Measurements from ENCODE around the gene SPHKAP. TPM values are rescaled to one million over a fixed set of nuclear protein-coding genes. Genes with fewer than 3 reads are reported as not detected.
"Not testable (repeated sequence)": the region's sequence is repeated elsewhere in the genome, so short reads cannot be mapped to it uniquely, and the experiment has no call there.

SPHKAP gene
- total and polyA plus RNA-seq, 2 of the 13 experiments (the other 11 are each of a cell fraction or from before 2014, with no cell fraction given) = not detected

GRCh38 chr2:228079194-228079593 is 102.3 kb downstream of the SPHKAP start (continued):
- TF ChIP-seq, protein P1, sequence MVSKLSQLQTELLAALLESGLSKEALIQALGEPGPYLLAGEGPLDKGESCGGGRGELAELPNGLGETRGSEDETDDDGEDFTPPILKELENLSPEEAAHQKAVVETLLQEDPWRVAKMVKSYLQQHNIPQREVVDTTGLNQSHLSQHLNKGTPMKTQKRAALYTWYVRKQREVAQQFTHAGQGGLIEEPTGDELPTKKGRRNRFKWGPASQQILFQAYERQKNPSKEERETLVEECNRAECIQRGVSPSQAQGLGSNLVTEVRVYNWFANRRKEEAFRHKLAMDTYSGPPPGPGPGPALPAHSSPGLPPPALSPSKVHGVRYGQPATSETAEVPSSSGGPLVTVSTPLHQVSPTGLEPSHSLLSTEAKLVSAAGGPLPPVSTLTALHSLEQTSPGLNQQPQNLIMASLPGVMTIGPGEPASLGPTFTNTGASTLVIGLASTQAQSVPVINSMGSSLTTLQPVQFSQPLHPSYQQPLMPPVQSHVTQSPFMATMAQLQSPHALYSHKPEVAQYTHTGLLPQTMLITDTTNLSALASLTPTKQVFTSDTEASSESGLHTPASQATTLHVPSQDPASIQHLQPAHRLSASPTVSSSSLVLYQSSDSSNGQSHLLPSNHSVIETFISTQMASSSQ (IDR thresholded peaks at IDR 0.05; ENCODE audit: low read depth) = no peak
- TF ChIP-seq, protein P1 (CRISPR knock-in tag; IDR thresholded peaks at IDR 0.05; ENCODE audit: borderline replicate concordance) = no peak
- TF ChIP-seq ZNF124 (CRISPR knock-in tag; IDR thresholded peaks at IDR 0.05) (no peak), PTBP1 (IDR thresholded peaks at IDR 0.05; ENCODE audit: low read depth, low read length, poor library complexity, severe bottlenecking) (no peak), POLR2A (IDR thresholded peaks at IDR 0.05; ENCODE audit: insufficient read depth in 1 of 2, low read depth in 2 of 2, low read length in 2 of 2) (no peak), ZNF614 (CRISPR knock-in tag; IDR thresholded peaks at IDR 0.05; ENCODE audit: borderline replicate concordance) (no peak)
- TF ChIP-seq, protein P2, sequence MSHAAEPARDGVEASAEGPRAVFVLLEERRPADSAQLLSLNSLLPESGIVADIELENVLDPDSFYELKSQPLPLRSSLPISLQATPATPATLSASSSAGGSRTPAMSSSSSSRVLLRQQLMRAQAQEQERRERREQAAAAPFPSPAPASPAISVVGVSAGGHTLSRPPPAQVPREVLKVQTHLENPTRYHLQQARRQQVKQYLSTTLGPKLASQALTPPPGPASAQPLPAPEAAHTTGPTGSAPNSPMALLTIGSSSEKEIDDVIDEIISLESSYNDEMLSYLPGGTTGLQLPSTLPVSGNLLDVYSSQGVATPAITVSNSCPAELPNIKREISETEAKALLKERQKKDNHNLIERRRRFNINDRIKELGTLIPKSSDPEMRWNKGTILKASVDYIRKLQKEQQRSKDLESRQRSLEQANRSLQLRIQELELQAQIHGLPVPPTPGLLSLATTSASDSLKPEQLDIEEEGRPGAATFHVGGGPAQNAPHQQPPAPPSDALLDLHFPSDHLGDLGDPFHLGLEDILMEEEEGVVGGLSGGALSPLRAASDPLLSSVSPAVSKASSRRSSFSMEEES (CRISPR knock-in tag; IDR thresholded peaks at IDR 0.05) = no peak

GRCh38 chr2:228076695-228077094 is 104.8 kb downstream of the SPHKAP start:
- DNase-seq (ENCODE audit: low spot score); CTCF ChIA-PET (ENCODE audit: low intra/inter-chr PET ratio, low total read pairs); POLR2A ChIA-PET; intact Hi-C loops (cut with micrococcal nuclease; ENCODE audit: unreplicated experiment); H3K9ac ChIP-seq (ENCODE audit: insufficient read depth, low read depth, low read length); H4K20me1 ChIP-seq (ENCODE audit: insufficient read depth, low read length); FAIRE-seq; H3K36me3 ChIP-seq (replicated peaks in 1 of 2; ENCODE audit: control insufficient read depth in 1 of 2, insufficient read depth in 2 of 2, low read length in 2 of 2); H3K27me3 ChIP-seq (ENCODE audit: control insufficient read depth in 1 of 2, insufficient read depth in 2 of 2, low read length in 2 of 2); ATAC-seq; in situ Hi-C loops (cut with HindIII; ENCODE audit: extremely low pct_ligation_motif_present, low pct_unique_long_range_greater_than_20kb); H3K4me1 ChIP-seq (ENCODE audit: insufficient read depth, low read length); H2AFZ ChIP-seq (ENCODE audit: low read length); BruUV-seq (replicated peaks); H3K79me2 ChIP-seq (ENCODE audit: insufficient read depth, low read length); H3K27ac ChIP-seq (ENCODE audit: extremely low read length, insufficient read depth, low read length); H3K4me3 ChIP-seq (replicated peaks in 1 of 3; ENCODE audit: insufficient read depth in 1 of 3, low read depth in 2 of 3, low read length in 3 of 3); H3K4me2 ChIP-seq (ENCODE audit: low read depth, low read length): not testable (repeated sequence)
- H3K9me3 ChIP-seq (ENCODE audit: low read length) = peaks cover 13% of the 10 kb centered on the region
- WGBS (ENCODE audit: low lambda C conversion rate) = 0% methylated on average over 1 of the region's 1 CpG
